ENCODE results near the gene NOL3.

The NOL3 gene

DNA sequence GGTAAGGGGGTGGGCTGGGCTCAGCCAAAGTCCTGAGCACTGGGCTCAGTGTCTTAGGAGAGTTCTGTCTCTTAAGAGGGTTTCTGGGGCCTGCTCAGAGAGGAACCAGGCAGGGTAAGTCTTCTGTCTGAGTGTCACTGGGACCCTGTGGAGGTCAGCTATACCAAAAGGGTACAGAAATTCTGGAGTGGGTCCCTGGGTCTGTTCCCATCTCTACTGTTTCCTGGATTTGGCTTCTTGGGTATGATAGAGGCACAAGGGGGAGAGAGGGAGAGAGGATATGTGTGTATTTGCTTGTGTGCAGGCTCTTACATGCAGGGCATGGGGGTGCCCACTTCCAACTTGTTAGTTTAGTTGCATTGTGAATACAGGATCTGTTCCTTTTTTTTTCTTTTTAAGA, 23.2 kb downstream of the NOL3 start:
- FAIRE-seq (no peak), DNase-seq (ENCODE audit: insufficient read length) (no peak)
- TF ChIP-seq POLR2AphosphoS5 (IDR thresholded peaks at IDR 0.05; ENCODE audit: low read depth, low read length) (no peak), POLR2A (IDR thresholded peaks at IDR 0.05; ENCODE audit: low read depth, low read length) (no peak; the same call in 1 of the 2 replicates), TAF1 (IDR thresholded peaks at IDR 0.05; ENCODE audit: borderline replicate concordance, low read depth, low read length) (no peak)

DNA sequence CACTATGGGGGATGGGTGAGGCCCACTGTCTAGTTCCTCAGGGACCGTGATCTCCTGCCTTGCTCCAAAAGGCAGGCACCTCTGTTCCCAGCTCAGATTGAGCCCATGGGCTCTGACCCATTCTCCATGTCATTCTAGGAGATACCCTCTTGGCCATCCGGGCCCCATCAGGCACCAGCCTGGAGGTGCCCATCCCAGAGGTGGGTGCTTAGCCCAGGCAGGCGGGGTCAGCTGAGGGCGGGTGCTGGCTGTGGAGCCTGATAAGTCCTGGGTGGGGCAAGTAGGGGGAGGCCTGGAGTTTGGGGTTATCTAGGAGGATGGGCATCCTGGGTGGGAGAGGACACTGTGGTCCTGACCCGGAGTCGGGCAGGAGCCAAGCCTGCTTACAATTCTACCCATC, 23.9 kb downstream of the NOL3 start:
- FAIRE-seq (no peak), DNase-seq (ENCODE audit: insufficient read length) (no peak)
- TF ChIP-seq POLR2AphosphoS5 (IDR thresholded peaks at IDR 0.05; ENCODE audit: low read depth, low read length): no peak; the same call in 1 of the 2 replicates
- no peak for TF ChIP-seq TAF1 (IDR thresholded peaks at IDR 0.05; ENCODE audit: borderline replicate concordance, low read depth, low read length)
- no peak for TF ChIP-seq POLR2A (IDR thresholded peaks at IDR 0.05; ENCODE audit: low read depth, low read length)

DNA sequence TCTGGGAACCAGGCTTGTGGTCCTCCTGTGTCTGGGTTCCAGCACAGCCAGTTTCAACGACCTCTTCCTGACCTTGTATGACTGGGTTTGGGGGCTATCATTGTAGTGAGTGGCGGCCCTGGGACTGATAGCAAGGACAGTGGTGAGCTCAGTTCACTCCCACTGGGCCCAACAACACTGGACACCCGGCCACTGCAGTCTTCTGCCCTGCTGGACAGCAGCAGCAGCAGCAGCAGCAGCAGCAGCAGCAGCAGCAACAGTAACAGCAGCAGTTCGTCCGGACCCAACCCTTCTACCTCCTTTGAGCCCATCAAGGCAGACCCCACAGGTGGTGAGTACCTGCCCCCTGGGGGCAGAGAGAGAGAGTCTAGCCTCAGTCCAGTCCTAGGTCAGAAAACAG, 25.3 kb downstream of the NOL3 start:
- FAIRE-seq: no peak
- no peak for TF ChIP-seq POLR2A (IDR thresholded peaks at IDR 0.05; ENCODE audit: low read depth, low read length)
- no peak for TF ChIP-seq POLR2AphosphoS5 (IDR thresholded peaks at IDR 0.05; ENCODE audit: low read depth, low read length)
- TF ChIP-seq TAF1 (IDR thresholded peaks at IDR 0.05; ENCODE audit: borderline replicate concordance, low read depth, low read length): no peak
- no peak for DNase-seq (ENCODE audit: insufficient read length)

DNA sequence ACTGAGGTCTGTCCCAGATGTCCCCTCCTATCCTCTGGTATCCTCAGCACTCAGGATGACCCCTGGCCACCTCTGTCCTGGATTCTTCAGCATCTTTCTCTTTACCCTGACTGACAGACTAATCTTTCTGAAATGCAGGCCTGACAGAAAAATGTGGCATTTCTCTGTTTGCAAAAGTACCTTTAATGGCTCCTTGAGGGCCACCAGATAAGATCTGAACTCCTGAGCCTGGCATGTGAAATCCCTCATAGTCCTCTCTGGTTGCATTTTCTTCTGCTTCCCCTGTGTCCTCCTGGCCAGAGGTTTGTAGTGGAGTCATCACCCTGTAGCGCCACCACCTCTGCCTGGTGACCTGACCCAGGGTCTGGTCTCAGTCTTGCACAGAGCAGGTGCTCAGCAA, 26.5 kb downstream of the NOL3 start:
- TF ChIP-seq POLR2AphosphoS5 (IDR thresholded peaks at IDR 0.05; ENCODE audit: low read depth, low read length) (no peak), POLR2A (IDR thresholded peaks at IDR 0.05; ENCODE audit: low read depth, low read length) (no peak), TAF1 (IDR thresholded peaks at IDR 0.05; ENCODE audit: borderline replicate concordance, low read depth, low read length) (no peak)
- no peak for DNase-seq (ENCODE audit: insufficient read length)
- no peak for FAIRE-seq

DNA sequence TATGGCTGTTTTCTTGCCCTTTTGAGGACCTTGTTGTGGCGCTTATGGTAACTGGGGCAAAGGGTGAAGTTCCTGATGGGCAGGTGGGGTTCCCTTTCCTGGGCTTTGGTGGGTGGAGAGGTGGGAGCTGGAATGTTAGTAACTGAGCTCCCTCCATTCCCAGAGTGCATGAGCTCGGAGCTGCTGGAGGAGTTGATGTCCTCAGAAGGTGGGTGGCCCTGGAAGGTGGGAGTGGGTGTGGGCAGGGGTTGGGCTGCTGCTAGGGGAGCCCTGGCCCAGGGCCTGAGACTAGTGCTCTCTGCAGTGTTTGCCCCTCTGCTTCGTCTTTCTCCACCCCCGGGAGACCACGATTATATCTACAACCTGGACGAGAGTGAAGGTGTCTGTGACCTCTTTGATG, 27.4 kb downstream of the NOL3 start:
- DNase-seq (ENCODE audit: insufficient read length) (no peak), FAIRE-seq (no peak)

DNA sequence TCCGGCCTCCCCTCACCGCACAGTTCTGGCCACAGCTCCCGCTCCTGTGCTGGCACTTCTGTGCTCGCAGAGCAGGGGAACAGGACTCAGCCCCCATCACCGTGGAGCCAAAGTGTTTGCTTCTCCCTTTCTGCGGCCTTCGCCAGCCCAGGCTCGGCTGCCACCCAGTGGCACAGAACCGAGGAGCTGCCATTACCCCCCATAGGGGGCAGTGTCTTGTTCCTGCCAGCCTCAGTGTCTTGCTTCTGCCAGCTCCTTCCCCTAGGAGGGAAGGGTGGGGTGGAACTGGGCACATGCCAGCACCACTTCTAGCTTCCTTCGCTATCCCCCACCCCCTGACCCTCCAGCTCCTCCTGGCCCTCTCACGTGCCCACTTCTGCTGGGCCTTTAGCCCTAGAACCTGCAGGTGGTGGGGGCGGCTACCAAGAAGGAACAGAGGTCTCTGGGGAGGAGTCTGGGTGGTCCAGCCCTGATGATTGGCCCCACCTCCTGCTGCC, 27.9 kb downstream of the NOL3 start:
- FAIRE-seq: no peak
- TF ChIP-seq POLR2A (IDR thresholded peaks at IDR 0.05; ENCODE audit: low read depth, low read length) (no peak), POLR2AphosphoS5 (IDR thresholded peaks at IDR 0.05; ENCODE audit: low read depth, low read length) (no peak), TAF1 (IDR thresholded peaks at IDR 0.05; ENCODE audit: borderline replicate concordance, low read depth, low read length) (no peak)
- DNase-seq (ENCODE audit: insufficient read length): no peak

More for the DNA sequence above, 27.4 kb downstream of the NOL3 start:
- TF ChIP-seq TAF1 (IDR thresholded peaks at IDR 0.05; ENCODE audit: borderline replicate concordance, low read depth, low read length) (no peak), POLR2A (IDR thresholded peaks at IDR 0.05; ENCODE audit: low read depth, low read length) (no peak), POLR2AphosphoS5 (IDR thresholded peaks at IDR 0.05; ENCODE audit: low read depth, low read length) (no peak)

DNA sequence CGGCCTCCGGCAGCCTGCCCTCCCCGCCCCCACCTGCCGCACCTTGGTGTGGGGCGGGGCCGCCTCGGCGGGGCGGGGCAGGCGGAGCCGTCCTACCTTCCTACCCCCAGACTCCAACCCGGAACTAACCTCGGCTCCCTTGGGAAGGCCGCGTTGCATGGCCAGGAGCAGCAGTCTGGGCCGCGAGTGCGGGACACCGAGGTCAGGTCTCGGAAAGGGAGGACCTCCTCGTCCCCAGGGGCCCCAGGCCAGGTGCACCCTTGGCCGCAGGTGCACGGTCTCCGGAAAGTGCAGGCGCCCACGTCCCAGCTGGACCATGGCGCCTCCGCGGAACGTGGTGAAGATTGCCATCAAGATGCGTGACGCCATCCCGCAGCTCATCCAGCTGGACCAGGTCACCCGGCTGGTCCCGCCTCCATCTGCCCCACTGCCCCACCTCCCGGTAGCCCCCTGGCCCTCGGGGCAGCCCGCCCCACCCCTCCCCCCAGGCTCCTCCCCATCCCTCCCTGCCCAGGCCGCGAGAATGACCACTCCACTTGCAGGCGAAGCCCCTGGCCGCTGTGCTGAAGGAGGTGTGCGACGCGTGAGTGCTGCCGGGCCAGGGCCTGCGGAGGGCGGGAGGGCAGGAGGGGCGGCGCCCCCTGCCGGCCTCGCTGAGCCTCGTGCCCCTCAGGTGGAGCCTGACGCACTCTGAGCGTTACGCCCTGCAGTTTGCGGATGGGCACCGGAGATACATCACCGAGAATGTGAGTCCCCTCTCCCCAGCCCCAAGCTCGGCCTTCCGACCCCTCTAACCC, 28.9 kb downstream of the NOL3 start, which contains the start of gene ELMO3:
Gene ELMO3 (plus strand): TSS at position 121 of the 797 bp plus-strand sequence. CDS start 196 bp downstream, at position 317.
- FAIRE-seq: no peak
- TF ChIP-seq POLR2A (IDR thresholded peaks at IDR 0.05; ENCODE audit: low read depth, low read length): peak; percentile 26; the same call in 1 of the 2 replicates
- no peak; the same call in 1 of the 2 replicates for TF ChIP-seq POLR2AphosphoS5 (IDR thresholded peaks at IDR 0.05; ENCODE audit: low read depth, low read length)
- no peak for DNase-seq (ENCODE audit: insufficient read length)

DNA sequence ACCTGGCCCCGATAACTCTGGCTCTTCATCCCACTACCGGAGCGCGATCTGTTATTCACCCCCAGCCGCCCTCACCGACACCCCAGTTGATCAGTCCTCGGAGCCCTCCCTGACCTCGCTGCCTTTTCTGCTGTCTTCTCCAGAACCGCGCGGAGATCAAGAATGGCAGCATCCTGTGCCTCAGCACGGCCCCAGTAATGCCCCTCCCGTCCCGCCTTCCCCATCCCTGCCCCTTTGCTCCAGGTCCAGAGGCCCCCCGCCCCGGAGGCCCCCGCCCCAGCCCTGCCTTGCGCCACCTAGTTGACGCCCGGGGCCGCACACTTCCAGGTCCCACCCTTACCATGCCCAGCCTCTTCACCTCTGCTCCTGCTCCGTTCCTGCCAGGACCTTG, 29.5 kb downstream of the NOL3 start:
- DNase-seq (ENCODE audit: insufficient read length) (no peak), FAIRE-seq (no peak)
- TF ChIP-seq POLR2AphosphoS5 (IDR thresholded peaks at IDR 0.05; ENCODE audit: low read depth, low read length): no peak
- TF ChIP-seq POLR2A (IDR thresholded peaks at IDR 0.05; ENCODE audit: low read depth, low read length): no peak
- no peak for TF ChIP-seq TAF1 (IDR thresholded peaks at IDR 0.05; ENCODE audit: borderline replicate concordance, low read depth, low read length)

DNA sequence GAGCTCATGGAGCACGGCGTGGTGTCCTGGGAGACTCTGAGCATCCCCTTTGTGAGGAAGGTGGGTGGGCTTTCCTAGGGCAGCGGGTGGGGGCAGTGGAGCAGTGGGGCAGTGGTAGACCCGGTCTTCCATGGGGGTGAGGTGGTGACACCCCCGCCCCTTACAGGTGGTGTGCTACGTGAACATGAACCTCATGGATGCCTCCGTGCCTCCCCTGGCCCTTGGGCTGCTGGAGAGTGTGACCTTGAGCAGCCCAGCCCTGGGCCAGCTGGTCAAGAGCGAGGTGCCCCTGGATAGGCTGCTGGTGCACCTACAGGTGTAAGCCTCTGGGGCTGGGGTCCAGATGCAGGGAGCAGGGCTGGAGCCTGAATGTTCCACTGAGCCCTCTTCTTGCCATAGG, 30.2 kb downstream of the NOL3 start:
- no peak for FAIRE-seq
- no peak for TF ChIP-seq POLR2AphosphoS5 (IDR thresholded peaks at IDR 0.05; ENCODE audit: low read depth, low read length)
- DNase-seq (ENCODE audit: insufficient read length): no peak

DNA sequence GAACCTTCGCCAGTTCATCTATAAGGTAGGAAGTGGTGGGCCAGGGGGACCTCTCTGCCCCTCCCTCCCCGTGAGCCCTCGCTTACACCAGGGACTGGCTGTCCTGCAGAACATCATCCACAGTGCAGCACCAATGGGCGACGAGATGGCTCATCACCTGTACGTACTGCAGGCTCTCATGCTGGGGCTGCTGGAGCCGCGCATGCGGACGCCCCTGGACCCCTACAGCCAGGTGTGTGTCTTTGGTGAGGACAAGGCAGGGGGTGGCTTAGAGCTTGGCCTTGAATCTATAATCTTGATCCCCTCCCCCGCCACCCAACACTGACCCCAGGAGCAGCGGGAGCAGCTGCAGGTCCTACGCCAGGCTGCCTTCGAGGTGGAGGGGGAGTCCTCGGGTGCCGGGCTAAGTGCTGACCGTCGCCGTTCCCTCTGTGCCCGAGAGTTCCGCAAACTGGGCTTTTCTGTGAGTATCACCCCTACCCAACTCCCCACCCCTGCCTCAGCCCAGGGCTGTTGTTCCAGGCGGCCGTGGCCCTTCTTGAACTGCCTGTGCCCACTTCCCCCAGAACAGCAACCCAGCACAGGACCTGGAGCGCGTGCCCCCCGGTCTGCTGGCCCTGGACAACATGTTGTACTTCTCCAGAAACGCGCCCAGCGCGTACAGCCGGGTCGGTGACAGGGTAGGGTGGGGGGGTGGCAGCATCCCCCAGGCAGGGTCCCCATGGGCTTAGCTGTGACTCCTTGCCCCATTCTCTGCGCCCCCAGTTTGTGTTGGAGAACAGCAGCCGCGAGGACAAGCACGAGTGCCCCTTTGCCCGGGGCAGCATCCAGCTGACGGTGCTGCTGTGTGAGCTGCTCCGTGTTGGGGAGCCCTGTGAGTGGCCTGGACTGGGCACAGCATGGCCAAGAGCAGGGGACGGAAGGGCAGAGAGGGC, 31.3 kb downstream of the NOL3 start:
- no peak for TF ChIP-seq POLR2AphosphoS5 (IDR thresholded peaks at IDR 0.05; ENCODE audit: low read depth, low read length)
- TF ChIP-seq TAF1 (IDR thresholded peaks at IDR 0.05; ENCODE audit: borderline replicate concordance, low read depth, low read length): no peak
- TF ChIP-seq POLR2A (IDR thresholded peaks at IDR 0.05; ENCODE audit: low read depth, low read length): no peak
- DNase-seq (ENCODE audit: insufficient read length): no peak
- no peak for FAIRE-seq

DNA sequence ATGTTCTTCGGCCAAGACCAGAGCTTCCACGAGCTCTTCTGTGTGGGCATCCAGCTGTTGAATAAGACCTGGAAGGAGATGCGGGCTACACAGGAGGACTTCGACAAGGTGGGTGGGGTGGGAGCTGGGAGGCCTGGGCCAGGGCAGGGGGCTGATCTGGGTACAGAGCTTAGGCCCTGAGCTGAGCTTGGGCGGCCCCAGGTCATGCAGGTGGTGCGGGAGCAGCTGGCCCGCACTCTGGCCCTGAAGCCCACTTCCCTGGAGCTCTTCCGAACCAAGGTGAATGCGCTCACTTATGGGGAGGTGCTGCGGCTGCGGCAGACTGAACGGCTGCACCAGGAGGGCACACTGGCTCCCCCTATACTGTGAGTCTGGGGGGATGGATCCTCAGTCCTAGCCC, 32.1 kb downstream of the NOL3 start:
- DNase-seq (ENCODE audit: insufficient read length): no peak
- TF ChIP-seq TAF1 (IDR thresholded peaks at IDR 0.05; ENCODE audit: borderline replicate concordance, low read depth, low read length) (no peak), POLR2AphosphoS5 (IDR thresholded peaks at IDR 0.05; ENCODE audit: low read depth, low read length) (no peak), POLR2A (IDR thresholded peaks at IDR 0.05; ENCODE audit: low read depth, low read length) (no peak)
- no peak for FAIRE-seq

All from GM12892 (cell line).